ENCODE results near the gene ABCA1. TPM values are rescaled to one million over a fixed set of nuclear protein-coding genes. Genes with fewer than 3 reads are reported as not detected.
A peak's percentile ranks its signal among the peaks of the same experiment; 100 is the strongest.

The ABCA1 gene
- total RNA-seq, 1 donor: 73.1 TPM

DNA sequence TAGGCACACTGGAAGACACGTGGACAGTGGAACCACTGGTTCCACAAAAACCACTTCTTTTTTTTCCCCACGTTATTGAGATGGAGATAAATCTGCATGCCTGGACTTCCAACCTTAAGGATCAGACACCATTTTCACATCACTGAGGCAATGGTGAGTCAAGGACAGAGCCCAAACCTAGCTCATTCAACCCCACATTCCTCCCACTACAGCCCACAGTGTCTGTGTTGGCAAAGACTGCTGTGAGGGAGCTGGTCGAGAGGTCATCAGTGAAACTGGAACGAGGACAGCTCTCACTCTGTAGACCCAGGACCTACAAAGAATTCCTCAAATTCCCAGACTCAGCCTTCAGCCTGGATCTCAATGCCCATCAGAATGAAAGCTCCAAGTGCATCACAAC lies 74.8 kb downstream of the ABCA1 start:
- Histone ChIP-seq H3K4me2 (ENCODE audit: insufficient read depth, low read length) (no peak overlapping the region), H3K4me1 (ENCODE audit: insufficient read depth, low read length) (peaks cover 39% of the 10 kb centered on the region), H3K27me3 (ENCODE audit: insufficient read depth, low read length) (no peaks in the 10 kb centered on the region), H3K9me3 (ENCODE audit: low read depth, low read length) (no peaks in the 10 kb centered on the region), H3K27ac (ENCODE audit: low read depth, low read length) (no peak overlapping the region), H3K36me3 (ENCODE audit: insufficient read depth, low read length) (no peaks in the 10 kb centered on the region), H3K4me3 (ENCODE audit: insufficient read depth, low read length) (no peak overlapping the region), H3K79me2 (ENCODE audit: insufficient read depth, low read length) (no peaks in the 10 kb centered on the region), H2AFZ (ENCODE audit: low read length) (no peak overlapping the region), H4K20me1 (ENCODE audit: insufficient read depth, low read length) (no peaks in the 10 kb centered on the region)
- TF ChIP-seq, protein P1, sequence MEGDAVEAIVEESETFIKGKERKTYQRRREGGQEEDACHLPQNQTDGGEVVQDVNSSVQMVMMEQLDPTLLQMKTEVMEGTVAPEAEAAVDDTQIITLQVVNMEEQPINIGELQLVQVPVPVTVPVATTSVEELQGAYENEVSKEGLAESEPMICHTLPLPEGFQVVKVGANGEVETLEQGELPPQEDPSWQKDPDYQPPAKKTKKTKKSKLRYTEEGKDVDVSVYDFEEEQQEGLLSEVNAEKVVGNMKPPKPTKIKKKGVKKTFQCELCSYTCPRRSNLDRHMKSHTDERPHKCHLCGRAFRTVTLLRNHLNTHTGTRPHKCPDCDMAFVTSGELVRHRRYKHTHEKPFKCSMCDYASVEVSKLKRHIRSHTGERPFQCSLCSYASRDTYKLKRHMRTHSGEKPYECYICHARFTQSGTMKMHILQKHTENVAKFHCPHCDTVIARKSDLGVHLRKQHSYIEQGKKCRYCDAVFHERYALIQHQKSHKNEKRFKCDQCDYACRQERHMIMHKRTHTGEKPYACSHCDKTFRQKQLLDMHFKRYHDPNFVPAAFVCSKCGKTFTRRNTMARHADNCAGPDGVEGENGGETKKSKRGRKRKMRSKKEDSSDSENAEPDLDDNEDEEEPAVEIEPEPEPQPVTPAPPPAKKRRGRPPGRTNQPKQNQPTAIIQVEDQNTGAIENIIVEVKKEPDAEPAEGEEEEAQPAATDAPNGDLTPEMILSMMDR (IDR thresholded peaks at IDR 0.05; ENCODE audit: extremely low read depth, low read depth, low read length): no peak
- no peak for DNase-seq (ENCODE audit: insufficient read length, low spot score, missing footprints)

DNA sequence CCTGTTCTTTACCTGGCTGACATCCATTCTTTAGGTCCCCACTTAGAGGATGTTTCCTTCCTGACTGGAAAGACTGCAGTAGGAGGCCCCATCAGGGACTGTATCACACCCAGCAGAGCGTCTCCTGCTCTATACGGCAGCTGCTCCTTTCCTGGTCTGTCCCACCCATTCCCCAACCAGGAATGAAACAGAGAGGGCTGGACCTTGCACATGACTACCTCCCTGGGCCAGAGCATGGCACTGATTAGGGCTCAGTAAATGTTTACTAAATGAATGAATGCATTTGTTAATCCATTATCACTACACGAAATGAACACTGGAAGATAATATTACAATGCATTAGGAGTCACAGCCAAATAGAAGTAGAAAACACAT lies 76.4 kb downstream of the ABCA1 start:
- DNase-seq (ENCODE audit: insufficient read length, low spot score, missing footprints): no peak
- Histone ChIP-seq H3K36me3 (ENCODE audit: insufficient read depth, low read length) (no peaks in the 10 kb centered on the region), H2AFZ (ENCODE audit: low read length) (no peak overlapping the region), H4K20me1 (ENCODE audit: insufficient read depth, low read length) (no peaks in the 10 kb centered on the region), H3K27me3 (ENCODE audit: insufficient read depth, low read length) (no peaks in the 10 kb centered on the region), H3K4me3 (ENCODE audit: insufficient read depth, low read length) (no peak overlapping the region), H3K27ac (ENCODE audit: low read depth, low read length) (no peak overlapping the region), H3K9me3 (ENCODE audit: low read depth, low read length) (no peaks in the 10 kb centered on the region), H3K4me2 (ENCODE audit: insufficient read depth, low read length) (no peak overlapping the region), H3K79me2 (ENCODE audit: insufficient read depth, low read length) (no peaks in the 10 kb centered on the region), H3K4me1 (ENCODE audit: insufficient read depth, low read length) (peaks cover 27% of the 10 kb centered on the region)
- TF ChIP-seq, protein P1 (IDR thresholded peaks at IDR 0.05; ENCODE audit: extremely low read depth, low read depth, low read length): no peak

DNA sequence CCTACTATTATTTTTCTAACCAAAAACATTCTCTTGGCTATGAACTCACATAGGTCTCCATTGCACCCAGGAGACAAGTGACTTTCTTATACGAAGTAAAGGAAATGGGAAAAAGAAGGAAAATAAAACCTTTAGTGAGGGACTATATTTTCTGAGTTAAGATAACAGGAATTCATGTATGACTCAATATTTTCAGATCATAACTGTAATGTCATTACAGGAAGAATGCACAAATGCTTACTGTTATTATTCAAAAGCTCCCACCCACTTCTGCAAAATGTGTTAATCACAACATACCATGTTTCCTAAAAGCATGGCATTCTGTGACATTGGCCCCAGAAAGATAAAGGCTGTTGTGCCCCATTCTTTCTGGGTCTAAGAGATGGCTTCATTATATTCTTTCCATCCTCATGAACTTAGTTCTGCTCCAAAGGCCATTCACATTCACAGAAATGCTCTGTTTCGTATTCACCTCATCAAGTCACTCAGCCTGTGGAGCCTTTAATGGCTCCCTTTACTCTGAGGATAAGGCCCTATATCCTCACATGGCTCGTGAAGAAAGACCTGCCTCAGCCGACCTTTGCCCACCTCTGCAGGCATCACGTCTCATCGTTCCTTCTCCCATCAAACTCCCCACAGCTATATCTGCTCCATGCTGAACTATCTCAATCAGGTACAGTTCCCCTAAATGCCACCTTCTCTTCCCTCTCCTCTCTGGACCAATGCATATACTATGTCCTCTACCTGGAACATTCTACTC lies 77.0 kb downstream of the ABCA1 start:
- peak overlapping the region; percentile 19 for H3K27ac ChIP-seq (ENCODE audit: low read depth, low read length)

GRCh38 chr9:104849023-104849422 lies 78.9 kb downstream of the ABCA1 start:
- Histone ChIP-seq H3K4me3 (ENCODE audit: insufficient read depth, low read length) (no peak overlapping the region), H3K36me3 (ENCODE audit: insufficient read depth, low read length) (no peaks in the 10 kb centered on the region), H3K27ac (ENCODE audit: low read depth, low read length) (no peak overlapping the region), H3K4me1 (ENCODE audit: insufficient read depth, low read length) (peaks cover 23% of the 10 kb centered on the region), H3K79me2 (ENCODE audit: insufficient read depth, low read length) (no peaks in the 10 kb centered on the region), H3K9me3 (ENCODE audit: low read depth, low read length) (no peaks in the 10 kb centered on the region), H3K4me2 (ENCODE audit: insufficient read depth, low read length) (no peak overlapping the region), H4K20me1 (ENCODE audit: insufficient read depth, low read length) (no peaks in the 10 kb centered on the region), H3K27me3 (ENCODE audit: insufficient read depth, low read length) (no peaks in the 10 kb centered on the region), H2AFZ (ENCODE audit: low read length) (no peak overlapping the region)
- DNase-seq (ENCODE audit: insufficient read length, low spot score, missing footprints): no peak
- TF ChIP-seq, protein P1 (IDR thresholded peaks at IDR 0.05; ENCODE audit: extremely low read depth, low read depth, low read length): no peak

More for the DNA sequence above, 77.0 kb downstream of the ABCA1 start:
- Histone ChIP-seq H3K9me3 (ENCODE audit: low read depth, low read length) (no peaks in the 10 kb centered on the region), H3K4me1 (ENCODE audit: insufficient read depth, low read length) (peaks cover 23% of the 10 kb centered on the region), H3K4me3 (ENCODE audit: insufficient read depth, low read length) (no peak overlapping the region), H3K4me2 (ENCODE audit: insufficient read depth, low read length) (peak overlapping the region; percentile 36), H3K36me3 (ENCODE audit: insufficient read depth, low read length) (no peaks in the 10 kb centered on the region), H3K79me2 (ENCODE audit: insufficient read depth, low read length) (no peaks in the 10 kb centered on the region), H3K27me3 (ENCODE audit: insufficient read depth, low read length) (no peaks in the 10 kb centered on the region), H4K20me1 (ENCODE audit: insufficient read depth, low read length) (no peaks in the 10 kb centered on the region), H2AFZ (ENCODE audit: low read length) (no peak overlapping the region)
- TF ChIP-seq, protein P1 (IDR thresholded peaks at IDR 0.05; ENCODE audit: extremely low read depth, low read depth, low read length): no peak
- no peak for DNase-seq (ENCODE audit: insufficient read length, low spot score, missing footprints)

All from osteoblast (primary cell).